ENCODE results near the gene NAALADL2.

- TF ChIP-seq EZH2 (IDR thresholded peaks at IDR 0.05; ENCODE audit: low read depth) (no peak), CTCF (conservative IDR thresholded peaks at IDR 0.05) (no peak)
These were observed 524.2 kb downstream of the NAALADL2 start for GRCh38 chr3:175383371-175383770.
